Measurements from ENCODE around the gene PIGM.

The PIGM gene

DNA sequence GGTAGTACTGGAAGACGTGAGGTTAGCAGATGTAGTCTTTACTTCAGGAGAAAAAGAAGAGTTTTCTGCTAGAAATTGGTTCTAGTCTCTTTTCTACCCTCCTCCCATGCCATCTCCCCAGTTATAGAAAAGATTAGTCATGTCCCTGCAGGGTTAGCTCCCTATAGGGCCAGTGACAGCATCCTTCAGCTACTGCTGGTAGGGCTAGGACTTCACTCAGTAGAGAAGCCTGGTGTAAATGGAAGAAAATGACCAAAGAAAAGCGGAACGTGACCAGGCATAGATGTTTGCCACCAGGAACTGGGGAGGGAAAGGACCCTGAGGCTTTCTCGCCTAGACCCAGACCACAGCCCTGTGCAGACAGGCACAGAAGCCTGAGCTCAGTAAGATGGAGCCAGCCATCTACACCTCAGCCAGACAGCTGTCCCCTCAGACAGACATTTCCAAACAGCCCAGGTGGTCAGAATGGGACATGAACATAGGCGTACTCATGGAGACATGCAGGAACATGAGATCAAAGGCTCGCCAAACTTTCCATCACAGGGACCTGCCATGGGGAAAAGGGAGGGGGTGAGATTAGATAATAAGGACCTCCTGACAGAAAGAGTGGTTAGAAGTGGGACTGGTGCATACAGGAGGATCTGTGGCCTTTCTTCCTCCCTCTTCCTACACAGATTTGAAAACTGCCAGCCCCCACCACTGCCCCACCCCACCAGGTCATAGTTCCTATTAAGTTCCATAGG, 54.3 kb downstream of the PIGM start:
- TF ChIP-seq, protein P1, sequence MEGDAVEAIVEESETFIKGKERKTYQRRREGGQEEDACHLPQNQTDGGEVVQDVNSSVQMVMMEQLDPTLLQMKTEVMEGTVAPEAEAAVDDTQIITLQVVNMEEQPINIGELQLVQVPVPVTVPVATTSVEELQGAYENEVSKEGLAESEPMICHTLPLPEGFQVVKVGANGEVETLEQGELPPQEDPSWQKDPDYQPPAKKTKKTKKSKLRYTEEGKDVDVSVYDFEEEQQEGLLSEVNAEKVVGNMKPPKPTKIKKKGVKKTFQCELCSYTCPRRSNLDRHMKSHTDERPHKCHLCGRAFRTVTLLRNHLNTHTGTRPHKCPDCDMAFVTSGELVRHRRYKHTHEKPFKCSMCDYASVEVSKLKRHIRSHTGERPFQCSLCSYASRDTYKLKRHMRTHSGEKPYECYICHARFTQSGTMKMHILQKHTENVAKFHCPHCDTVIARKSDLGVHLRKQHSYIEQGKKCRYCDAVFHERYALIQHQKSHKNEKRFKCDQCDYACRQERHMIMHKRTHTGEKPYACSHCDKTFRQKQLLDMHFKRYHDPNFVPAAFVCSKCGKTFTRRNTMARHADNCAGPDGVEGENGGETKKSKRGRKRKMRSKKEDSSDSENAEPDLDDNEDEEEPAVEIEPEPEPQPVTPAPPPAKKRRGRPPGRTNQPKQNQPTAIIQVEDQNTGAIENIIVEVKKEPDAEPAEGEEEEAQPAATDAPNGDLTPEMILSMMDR (IDR thresholded peaks at IDR 0.05), result no peak
- Histone ChIP-seq H3K9me3 (ENCODE audit: control insufficient read depth, low read length) (no peaks in the 10 kb centered on the region), H3K79me2 (no peaks in the 10 kb centered on the region), H3K27me3 (ENCODE audit: control insufficient read depth, insufficient read depth, low read length) (no peaks in the 10 kb centered on the region), H3K4me1 (no peaks in the 10 kb centered on the region), H3K27ac (no peak overlapping the region), H2AFZ (no peak overlapping the region), H3K36me3 (ENCODE audit: control insufficient read depth, insufficient read depth, low read length) (no peaks in the 10 kb centered on the region), H3K9ac (no peak overlapping the region), H3K4me3 (ENCODE audit: low read depth, low read length) (no peak overlapping the region), H3K4me2 (ENCODE audit: low read length) (no peak overlapping the region)

Data from parathyroid adenoma (tissue), 2 donors.